Measurements from ENCODE around the gene KCNMB4. TPM values are rescaled to one million over a fixed set of nuclear protein-coding genes. Genes with fewer than 3 reads are reported as not detected.

Gene KCNMB4, protein sequence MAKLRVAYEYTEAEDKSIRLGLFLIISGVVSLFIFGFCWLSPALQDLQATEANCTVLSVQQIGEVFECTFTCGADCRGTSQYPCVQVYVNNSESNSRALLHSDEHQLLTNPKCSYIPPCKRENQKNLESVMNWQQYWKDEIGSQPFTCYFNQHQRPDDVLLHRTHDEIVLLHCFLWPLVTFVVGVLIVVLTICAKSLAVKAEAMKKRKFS
- total RNA-seq (2014; rRNA removed; shearing (Covaris generic); ENCODE audit: low replicate concordance) = 2.9 and 4.9 TPM in 2 replicates

DNA sequence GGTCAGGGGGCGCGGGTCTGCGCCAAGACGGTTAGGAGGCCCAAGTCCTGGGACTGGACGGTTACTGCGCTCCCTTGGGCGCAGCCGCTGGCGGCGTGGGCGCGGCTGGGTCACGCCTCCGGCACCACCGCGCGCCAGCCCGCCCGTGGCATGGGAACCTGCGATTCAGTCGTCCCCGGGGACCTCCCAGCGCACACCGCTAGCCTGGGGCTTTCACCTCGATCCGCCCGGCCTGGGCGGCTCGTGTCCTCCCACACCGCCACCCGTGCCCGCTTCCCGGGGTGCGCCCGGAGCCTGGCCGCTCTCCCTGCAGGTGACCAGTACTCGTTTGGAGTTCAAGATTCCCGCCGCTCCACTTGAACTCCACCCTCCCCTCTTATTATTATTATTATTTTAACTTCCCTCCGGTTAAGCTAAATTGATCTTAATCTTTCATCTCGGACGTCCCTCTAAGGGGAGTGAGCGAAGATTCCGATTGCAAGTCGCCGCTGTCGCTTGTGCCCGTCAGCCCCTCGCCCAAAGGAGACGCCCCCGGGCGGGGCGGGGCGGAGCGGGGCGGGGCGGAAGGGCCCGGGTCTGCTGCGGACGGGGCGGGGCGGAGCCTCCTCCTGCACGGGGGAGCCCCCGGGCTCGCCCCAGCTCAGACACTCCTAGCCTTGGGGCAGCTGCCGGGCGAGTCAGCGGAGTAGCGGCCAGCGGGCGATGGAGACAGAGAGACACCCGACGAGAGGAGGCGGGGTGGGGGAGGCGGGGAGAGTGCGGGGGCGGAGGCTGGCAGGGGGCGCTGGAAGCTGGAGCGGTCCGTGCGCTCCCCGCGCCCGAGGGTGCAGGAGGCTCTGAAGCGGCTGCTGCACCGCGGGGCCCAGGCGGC lies at the start of gene KCNMB4:
TSS of gene KCNMB4 (plus strand) at position 643 of the 871 bp plus-strand sequence. CDS start 445 bp downstream, outside the sequence.
- in situ Hi-C loops (cut with HindIII; ENCODE audit: low pct_unique_long_range_greater_than_20kb, low sequenced_read_pairs) = no loop called here
- peak; percentile 81 for DNase-seq (ENCODE audit: low read depth)

DNA sequence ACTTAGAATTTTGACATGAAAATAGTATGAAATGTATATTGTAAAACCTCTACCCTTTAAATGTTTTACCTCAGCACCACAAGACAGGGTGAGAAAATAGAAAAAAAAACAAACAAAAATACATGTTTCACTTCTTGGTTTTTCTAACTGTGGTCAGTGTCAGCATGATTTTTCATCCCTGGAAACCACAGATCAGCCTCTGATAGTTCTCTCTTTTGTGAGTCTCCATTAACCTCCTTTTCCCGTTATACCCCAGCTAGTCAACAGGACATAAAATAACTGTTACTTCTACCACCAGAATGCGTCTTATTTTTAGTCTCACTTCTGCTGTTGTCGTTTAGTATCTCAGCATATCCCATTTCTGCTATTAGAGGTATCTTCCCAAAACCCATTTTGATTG lies 48.3 kb upstream of the KCNMB4 start:
- in situ Hi-C loops (cut with HindIII; ENCODE audit: low pct_unique_long_range_greater_than_20kb, low sequenced_read_pairs) = no loop called here
- no peak for DNase-seq (ENCODE audit: low read depth)

DNA sequence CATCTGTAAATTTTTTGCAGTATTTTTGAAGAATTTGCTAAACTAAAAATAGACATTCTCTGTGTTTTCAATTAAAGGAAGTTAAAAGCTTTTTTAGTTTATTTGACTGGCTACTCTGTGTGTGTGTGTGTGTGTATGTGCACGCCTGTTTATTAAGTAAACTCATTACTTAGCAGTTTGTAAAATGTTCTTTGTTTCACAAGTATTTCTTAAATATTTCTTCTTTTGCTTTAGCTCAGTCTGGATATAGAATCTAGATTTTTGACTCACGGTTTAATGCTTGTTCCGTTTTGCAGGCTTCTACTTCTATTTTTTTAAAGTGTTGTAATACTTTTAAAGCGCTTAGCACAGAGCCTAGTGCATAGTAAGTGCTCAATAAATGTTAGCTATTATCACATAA lies 46.5 kb upstream of the KCNMB4 start:
- in situ Hi-C loops (cut with HindIII; ENCODE audit: low pct_unique_long_range_greater_than_20kb, low sequenced_read_pairs) = no loop called here
- DNase-seq (ENCODE audit: low read depth) = no peak

DNA sequence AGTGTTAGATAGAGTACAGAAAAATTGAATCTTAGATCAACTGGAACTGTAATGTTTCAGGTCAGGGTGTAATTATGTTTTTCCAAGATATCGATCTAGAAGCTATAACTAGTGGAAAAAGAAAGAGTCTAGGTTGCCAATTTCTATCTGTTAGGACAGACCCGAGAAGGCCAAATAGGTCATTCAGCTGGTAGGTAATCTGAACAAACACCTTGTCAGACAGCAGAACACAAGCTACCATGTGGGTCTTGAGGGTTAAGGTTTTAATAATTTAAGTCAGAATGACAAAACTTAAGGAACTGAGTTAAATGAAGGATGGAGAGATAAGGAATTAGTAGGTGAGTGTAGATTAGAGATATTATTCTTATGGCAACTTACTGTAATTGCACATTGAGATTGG lies 44.9 kb upstream of the KCNMB4 start:
- in situ Hi-C loops (cut with HindIII; ENCODE audit: low pct_unique_long_range_greater_than_20kb, low sequenced_read_pairs) = no loop called here
- no peak for DNase-seq (ENCODE audit: low read depth)

DNA sequence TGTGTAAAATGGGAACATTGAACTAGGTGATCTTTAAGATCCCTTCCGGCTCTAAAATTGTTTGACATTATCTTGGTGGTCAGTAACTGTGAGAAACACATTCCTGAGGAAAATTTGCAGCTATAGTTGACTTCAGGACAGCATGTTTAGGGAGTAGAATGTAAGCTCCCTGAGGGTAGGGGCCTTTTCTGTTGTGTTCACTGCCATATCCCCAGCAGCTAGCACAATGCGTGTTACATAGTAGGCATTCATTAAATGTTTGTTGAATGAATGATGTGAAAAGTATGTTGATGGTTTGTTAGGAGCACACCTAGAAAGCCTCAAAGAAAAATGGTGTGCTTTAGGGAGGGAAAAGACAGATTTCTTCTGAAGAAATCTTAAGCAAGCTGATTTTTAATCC lies 38.5 kb upstream of the KCNMB4 start:
- no peak for DNase-seq (ENCODE audit: low read depth)
- in situ Hi-C loops (cut with HindIII; ENCODE audit: low pct_unique_long_range_greater_than_20kb, low sequenced_read_pairs) = no loop called here

DNA sequence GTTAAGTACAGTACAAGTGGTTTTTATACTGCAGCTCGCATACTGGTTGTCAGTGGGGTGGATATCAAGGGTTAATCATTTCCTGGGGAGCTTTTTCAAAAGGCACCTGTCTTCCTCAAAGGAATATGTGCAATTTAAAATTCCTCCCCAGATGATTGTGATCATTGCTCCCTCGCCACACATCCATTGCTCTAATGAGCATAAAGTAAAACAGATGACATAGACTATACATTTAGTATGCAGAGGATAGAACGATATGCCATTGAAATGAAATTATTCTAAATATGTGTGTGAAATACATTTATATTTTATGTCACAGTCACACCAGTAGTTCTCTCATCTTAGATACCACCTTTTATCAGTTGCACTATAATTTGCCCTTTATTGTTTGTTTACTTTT lies 36.4 kb upstream of the KCNMB4 start:
- in situ Hi-C loops (cut with HindIII; ENCODE audit: low pct_unique_long_range_greater_than_20kb, low sequenced_read_pairs) = no loop called here
- no peak for DNase-seq (ENCODE audit: low read depth)

DNA sequence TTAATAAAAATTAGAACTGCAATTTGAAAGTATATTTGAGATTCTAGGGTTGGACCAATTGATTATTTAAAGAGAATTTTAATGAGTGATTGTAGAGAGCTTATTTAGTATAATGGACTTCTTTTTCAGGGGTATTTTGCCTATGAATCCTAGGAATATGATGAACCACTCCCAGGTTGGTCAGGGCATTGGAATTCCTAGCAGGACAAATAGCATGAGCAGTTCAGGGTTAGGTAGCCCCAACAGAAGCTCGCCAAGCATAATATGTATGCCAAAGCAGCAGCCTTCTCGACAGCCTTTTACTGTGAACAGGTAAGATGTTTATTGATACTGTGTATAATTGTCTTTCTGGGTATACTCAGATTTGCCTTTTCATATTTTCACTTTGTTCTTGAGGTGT lies 35.9 kb upstream of the KCNMB4 start:
- DNase-seq (ENCODE audit: low read depth) = no peak
- in situ Hi-C loops (cut with HindIII; ENCODE audit: low pct_unique_long_range_greater_than_20kb, low sequenced_read_pairs) = no loop called here

DNA sequence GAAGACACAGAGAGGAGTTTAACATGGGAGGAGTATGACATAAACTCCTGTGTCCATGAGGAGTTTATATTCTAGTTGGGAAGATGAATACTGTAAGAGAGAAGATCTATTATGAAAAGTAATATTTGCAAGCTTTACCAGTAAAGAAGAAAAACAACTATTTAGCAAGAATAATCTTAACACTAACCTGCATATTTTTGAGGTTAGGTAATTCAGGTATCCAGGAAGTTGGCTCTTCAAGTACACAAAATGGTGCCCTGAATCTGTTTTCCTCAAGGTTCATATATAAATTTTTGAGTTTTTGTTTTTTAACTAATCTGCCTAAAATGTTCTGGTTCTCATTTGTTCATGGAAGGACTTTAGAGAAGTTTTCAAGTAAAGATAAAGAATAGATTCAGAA lies 33.9 kb upstream of the KCNMB4 start:
- in situ Hi-C loops (cut with HindIII; ENCODE audit: low pct_unique_long_range_greater_than_20kb, low sequenced_read_pairs) = no loop called here
- no peak for DNase-seq (ENCODE audit: low read depth)

DNA sequence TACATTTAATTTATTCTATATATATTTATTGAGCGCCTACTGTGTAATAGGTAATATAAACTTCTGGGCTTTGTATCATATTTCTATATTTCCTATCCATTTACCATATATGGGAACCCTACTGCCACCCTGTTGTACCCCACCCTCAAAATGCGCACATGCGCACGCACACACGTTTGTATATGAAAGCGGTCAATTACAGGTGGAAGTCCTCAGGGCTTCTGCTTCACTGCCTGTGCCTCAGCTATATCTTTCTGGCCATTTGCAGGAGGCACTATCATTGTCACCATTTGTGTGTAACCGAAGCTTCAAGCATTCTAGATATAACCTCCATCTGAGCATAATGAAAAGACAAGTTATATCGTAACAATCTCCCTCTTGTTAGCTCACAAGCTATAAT lies 31.3 kb upstream of the KCNMB4 start:
- in situ Hi-C loops (cut with HindIII; ENCODE audit: low pct_unique_long_range_greater_than_20kb, low sequenced_read_pairs) = no loop called here
- DNase-seq (ENCODE audit: low read depth) = no peak

DNA sequence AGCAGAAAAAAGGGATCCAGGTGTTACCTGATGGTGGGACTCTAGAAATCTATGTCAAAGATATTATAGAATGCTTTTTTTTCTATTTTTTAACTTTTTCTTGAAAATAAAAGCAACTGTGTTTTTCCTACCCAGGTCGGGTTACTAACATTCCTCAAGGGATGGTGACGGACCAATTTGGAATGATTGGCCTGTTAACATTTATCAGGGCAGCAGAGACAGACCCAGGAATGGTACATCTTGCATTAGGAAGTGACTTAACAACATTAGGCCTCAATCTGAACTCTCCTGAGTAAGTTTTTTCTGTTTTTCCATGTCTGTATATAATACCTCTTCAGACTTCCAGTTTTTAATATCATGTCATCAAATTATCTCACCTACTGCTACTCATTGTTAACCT lies 27.6 kb upstream of the KCNMB4 start:
- no peak for DNase-seq (ENCODE audit: low read depth)
- in situ Hi-C loops (cut with HindIII; ENCODE audit: low pct_unique_long_range_greater_than_20kb, low sequenced_read_pairs) = no loop called here

DNA sequence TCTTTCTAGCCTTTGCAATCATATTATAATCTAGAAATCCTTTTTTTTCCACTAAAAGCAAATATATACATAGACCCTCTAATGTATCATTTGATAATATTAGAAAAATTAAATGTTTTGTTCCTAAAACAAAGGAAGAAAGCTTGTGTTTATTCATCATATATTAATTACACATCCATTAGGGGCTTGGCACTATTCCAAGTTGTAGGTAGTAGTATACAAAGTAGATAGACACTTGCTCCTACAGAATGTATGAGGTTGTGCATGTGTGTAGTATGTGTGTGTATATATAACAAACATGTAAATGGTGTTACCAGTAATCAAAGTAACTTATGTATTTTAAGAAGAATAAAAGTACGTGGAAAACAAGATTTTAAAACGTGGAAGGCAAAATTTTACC lies 15.0 kb upstream of the KCNMB4 start:
- DNase-seq (ENCODE audit: low read depth) = no peak
- in situ Hi-C loops (cut with HindIII; ENCODE audit: low pct_unique_long_range_greater_than_20kb, low sequenced_read_pairs) = no loop called here

DNA sequence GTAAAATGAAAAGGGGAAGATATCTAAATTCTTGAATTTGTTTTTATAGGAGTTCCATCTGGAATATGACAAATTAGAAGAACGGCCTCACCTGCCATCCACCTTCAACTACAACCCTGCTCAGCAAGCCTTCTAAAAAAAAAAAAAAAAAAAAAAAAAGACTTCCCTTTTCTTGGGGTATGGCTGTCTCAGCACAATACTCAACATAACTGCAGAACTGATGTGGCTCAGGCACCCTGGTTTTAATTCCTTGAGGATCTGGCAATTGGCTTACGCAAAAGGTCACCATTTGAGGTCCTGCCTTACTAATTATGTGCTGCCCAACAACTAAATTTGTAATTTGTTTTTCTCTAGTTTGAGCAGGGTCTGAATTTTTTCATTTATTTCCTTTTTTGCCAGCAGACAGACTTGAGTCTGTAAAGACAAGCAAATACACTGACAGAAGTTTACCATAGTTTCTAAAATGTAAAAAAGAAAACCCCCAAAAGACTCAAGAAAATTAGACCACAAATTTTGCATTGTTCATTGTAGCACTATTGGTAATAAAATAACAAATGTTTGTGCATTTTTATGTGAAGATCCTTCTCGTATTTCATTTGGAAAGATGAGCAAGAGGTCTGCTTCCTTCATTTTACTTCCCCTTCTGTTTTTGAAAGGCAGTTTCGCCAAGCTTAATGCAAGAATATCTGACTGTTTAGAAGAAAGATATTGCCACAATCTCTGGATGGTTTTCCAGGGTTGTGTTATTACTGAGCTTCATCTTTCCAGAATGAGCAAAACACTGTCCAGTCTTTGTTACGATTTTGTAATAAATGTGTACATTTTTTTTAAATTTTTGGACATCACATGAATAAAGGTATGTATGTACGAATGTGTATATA lies 12.1 kb upstream of the KCNMB4 start:
- no peak for DNase-seq (ENCODE audit: low read depth)
- in situ Hi-C loops (cut with HindIII; ENCODE audit: low pct_unique_long_range_greater_than_20kb, low sequenced_read_pairs) = no loop called here

DNA sequence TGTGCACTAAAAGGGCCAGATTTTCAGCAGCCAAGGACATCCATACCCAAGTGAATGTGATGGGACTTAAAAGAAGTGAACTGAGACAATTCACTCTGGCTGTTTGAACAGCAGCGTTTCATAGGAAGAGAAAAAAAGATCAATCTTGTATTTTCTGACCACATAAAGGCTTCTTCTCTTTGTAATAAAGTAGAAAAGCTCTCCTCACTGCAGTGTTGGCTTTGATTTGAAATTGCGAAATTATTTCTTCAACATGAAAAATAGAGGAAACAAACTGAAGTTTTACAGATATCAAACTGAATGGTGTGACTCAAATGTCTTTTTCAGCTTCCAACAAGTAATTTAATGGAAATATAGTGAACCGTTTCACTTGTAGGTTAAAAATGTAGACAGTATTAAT lies 11.3 kb upstream of the KCNMB4 start:
- no peak for DNase-seq (ENCODE audit: low read depth)
- in situ Hi-C loops (cut with HindIII; ENCODE audit: low pct_unique_long_range_greater_than_20kb, low sequenced_read_pairs) = no loop called here

DNA sequence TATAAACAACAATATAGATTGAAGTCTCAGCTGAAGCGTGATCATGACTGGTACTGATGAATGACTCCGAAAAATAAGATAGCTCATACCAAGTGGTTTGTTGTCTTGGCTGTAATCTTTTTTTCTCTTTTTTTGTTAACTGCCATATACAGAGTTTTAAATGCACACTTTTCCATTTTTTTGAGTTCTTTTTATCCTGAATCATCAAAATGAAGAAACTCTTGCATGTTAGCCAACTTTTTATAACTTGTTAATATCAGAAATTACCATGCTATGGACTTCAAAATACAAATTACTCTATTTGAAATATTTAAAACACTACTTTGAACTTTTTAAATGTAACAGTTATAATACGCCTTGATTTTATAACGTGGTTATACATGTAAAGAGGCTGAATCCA lies 10.1 kb upstream of the KCNMB4 start:
- DNase-seq (ENCODE audit: low read depth) = no peak
- in situ Hi-C loops (cut with HindIII; ENCODE audit: low pct_unique_long_range_greater_than_20kb, low sequenced_read_pairs) = no loop called here

DNA sequence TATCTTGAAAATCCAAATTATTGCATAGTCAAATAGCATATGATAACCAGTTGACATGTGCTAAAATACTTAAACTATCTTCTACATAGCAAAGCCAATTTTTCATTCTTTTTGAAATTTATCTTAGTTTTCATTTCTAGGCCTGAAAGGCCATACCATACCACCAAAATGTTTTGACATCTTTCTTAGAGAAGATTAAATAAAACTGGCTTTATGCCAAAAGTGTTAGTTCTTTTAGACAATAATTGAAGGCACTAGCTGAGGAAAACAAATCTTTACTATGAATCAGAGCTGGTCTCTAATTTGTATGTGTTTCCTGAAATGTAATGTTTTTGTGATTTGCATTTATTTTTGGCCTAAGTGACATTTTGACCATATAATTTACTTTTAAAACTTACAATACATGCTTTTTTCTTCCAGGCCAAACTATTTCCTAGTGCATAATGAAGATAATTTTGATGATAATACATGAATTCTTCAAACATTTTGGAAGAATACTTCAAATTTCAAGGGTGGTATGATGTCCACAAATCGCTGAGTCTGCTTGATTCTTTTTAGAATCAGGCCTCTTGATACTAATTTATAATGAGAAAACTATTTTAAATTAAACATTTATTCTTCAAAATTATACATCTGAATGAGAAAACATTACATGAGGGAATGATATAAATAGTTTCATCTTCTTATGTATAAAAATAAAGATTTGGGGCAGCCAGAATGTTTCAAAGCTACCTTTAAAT lies 6.5 kb upstream of the KCNMB4 start:
- DNase-seq (ENCODE audit: low read depth) = no peak
- in situ Hi-C loops (cut with HindIII; ENCODE audit: low pct_unique_long_range_greater_than_20kb, low sequenced_read_pairs) = no loop called here

DNA sequence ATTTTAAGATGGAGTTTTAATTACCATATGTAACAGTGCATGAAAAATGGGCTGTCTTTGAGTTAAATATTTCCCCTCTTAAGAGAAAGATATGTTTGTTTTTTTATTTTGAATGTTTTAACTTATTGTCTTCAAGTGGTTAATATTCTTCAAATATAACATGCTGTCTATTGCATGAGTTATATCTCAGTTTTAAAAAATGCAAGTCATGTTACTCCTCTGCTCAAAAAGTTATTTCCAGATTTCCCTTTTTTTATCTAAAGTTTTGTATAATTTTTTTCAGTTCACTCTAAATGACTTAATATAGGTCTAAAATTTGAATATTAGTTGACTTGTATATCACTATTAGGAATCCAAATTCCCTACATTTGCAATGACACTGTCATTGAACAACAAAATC lies 5.9 kb upstream of the KCNMB4 start:
- in situ Hi-C loops (cut with HindIII; ENCODE audit: low pct_unique_long_range_greater_than_20kb, low sequenced_read_pairs) = no loop called here
- no peak for DNase-seq (ENCODE audit: low read depth)

DNA sequence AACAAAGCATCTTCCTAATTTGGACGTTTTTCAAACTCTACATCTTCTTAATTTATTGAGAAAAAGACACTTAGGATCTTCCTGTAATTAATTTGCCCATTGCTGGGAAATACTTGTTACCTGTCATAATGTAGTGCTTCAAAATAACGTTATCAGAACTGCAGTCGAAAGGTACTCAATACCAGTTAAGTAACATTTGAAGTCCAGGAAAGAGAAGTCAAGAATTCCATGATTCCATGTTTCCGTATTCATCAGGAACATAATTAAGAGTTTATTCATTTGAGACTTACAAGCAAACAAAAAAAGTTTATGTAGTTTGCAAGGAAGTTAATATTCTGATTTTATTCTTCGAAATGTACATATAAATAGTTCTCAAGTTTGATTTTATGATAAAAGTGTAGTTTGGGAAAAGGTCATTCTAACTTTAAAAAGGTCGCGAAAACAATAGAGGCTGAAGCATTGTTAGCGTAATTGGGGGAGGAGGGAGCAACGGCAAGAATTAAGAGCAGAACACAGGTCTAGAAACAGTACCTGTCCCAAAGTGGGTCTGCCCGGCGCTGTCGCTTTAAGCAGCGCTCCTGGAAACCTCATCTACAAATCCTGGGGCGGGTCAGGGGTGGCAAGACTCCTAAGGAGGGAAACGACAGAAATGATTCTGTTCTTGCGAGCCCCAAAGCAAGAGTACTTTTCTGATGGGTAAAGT lies 1.2 kb upstream of the KCNMB4 start:
- in situ Hi-C loops (cut with HindIII; ENCODE audit: low pct_unique_long_range_greater_than_20kb, low sequenced_read_pairs) = no loop called here
- DNase-seq (ENCODE audit: low read depth) = no peak

DNA sequence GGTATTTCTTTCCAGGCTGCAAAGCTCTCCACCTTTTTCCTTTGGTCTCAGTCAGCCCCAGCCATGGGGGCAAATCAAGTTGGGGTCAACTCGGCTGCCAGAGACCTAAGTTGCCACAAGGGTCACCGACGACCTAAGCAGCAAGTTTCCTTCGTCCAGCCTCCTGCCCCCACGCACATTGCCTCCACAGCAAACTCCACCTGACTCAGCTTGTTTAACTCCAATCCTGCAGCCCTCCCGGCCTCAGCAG lies 767 bp upstream of the KCNMB4 start:
- in situ Hi-C loops (cut with HindIII; ENCODE audit: low pct_unique_long_range_greater_than_20kb, low sequenced_read_pairs) = no loop called here

More for the DNA sequence above, 767 bp upstream of the KCNMB4 start:
- DNase-seq (ENCODE audit: low read depth) = no peak

All from Caki2 (cell line).